SW 1271 (cell line): ENCODE results near the gene MOG.

Experiments
- DNase-seq, 2 experiments: peaks; one replicate each; lab custom pipeline; 2025; lab: John Stamatoyannopoulos, UW

MOG gene

DNA sequence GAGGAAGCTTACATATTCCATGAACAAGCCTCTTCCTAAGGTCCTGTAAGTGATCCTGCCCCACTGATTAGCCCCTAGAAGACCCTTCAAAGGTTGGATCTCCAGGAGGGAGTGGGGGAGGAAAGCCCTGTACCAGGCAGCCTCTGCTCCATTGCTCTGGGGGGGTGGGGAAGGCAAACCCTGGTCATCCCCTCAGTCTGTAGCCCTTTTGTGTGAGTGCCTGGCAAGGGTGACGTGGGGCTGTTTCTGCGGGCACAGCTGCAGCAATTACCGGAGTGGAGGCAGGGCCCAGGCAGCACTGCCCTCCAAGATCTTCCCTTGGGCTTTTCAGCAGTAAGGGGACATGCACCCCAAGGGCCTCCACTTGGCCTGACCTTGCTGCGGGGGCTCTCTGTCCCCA is at the start of gene MOG:
MOG (plus strand) TSS at position 295 of the 400 bp plus-strand sequence. CDS start 118 bp downstream, outside the sequence.
- no peak for DNase-seq

GRCh38 chr6:29608131-29608530 is 48.8 kb upstream of the MOG start:
- no peak for DNase-seq

DNA sequence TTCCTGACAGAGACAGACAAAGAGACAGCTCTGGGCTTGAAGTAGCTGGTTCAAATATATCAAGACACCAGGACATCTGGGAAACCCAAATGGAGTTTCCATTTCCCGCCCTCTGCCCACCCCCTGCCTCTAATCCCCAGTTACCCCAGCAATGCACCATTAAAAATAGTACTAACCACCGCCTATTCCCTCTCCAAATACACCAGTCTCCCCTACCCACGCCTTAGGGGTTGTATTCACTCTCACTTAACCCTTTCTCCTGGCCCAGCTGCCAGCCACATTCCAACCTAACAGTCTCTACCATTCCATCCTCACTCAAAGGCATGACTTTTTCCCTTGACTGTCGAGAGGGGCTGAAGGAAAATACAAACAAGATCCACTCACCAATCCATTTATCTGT is 46.4 kb upstream of the MOG start:
- no peak for DNase-seq

GRCh38 chr6:29611426-29611825 is 45.5 kb upstream of the MOG start:
- DNase-seq: no peak

DNA sequence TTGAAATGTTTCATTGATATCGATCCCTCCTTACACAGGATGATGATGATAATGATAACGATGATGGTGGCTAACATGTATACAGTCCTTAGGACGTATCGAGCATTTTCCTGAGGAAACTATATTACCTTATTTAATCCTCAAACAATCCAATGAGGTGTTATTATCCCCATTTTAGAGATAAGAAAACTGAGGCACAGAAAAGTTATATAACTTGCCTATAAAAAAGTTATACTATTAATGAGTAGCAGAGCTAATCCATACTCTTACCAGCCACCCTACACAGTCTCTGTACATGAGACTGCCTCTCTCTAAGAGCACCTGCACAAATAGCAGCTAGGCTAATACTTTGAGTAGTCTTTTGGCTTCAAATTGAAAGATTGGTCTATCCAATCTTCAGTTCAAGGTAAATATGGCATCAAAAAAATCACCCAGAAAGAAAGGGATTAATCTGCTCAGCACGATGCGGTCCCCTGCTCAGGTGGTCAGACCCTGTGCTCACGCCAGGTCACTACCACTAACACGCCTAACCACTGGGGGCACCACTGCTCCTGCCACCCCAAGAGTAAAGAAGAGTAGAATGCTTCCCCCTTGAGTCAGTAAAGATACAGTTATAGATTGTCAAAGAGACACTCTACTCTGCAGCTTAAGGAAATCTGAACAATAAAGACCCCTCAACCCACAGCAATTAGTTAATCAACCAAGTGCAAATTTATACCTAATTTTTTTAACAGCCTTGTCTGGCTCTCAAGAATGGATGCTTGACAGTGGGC is 38.9 kb upstream of the MOG start:
- no peak for DNase-seq

- DNase-seq: no peak
These were observed 37.2 kb upstream of the MOG start for GRCh38 chr6:29619578-29620160.

DNA sequence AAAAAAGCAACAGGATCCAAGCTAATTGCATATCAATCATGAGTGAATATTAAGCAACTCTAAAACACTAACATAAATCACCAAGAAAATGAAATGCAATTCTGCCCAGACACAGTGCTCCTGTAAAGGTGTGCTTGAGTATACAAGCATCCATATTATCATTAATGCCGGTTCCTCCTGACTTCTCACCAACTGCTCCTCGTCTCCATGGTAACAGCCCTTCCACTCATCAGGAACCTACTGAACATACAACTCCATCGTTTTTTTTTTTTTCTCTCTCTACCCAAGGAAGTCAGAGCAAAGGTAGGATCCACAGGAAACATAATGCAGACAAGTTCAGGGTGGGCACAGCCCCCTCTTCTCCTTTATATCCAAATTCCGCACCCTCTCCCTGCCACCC is 36.3 kb upstream of the MOG start:
- DNase-seq: no peak

DNA sequence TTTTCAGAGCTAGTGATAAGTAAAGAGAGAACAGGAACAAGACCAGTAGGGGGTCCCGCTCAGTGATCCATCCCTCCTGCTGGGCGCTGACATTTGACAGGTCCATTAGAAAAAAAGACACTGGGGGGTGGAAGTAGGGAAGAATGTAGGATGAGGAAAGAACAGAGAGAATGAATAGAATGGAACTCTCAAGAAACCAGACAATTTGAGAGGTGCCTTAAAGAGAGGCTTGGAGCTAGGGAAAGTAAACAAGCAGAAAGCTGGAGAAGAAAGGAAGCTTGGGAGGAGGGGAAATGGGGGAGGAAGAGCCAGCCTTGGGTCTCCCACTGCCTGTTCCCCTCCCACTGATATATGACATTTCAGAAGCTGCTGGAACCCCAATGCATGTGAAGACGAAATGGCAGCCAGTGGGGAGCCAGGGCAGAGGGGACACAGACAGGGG is 32.4 kb upstream of the MOG start:
- no peak for DNase-seq

DNA sequence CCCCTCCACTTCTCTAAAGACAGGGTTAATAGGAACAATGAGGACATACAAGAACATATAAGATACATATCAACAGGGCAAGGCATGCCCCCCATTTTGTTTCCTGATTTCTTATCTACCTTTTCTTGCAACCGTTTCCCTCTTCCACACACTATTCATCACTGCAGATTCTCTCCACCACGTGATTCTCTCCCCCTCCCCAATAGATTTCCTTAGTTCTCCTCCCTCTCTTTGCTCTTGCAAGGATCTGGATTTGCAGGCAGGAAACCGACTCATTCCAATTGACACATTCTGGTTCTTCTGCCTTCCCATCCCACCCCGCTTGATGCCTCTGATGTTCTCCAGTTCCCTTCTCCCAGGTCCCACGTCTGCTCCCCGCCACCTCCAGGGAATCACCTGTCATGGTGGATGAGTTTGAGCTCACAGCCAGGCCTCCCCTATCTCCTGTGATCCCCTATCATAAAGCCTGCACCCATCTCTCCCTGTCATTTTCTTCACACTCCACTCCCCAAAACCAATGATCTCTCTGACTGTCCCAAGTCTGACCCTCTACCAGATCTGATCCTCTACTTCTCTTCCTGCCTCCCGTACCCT is 31.5 kb upstream of the MOG start:
- DNase-seq: no peak

DNA sequence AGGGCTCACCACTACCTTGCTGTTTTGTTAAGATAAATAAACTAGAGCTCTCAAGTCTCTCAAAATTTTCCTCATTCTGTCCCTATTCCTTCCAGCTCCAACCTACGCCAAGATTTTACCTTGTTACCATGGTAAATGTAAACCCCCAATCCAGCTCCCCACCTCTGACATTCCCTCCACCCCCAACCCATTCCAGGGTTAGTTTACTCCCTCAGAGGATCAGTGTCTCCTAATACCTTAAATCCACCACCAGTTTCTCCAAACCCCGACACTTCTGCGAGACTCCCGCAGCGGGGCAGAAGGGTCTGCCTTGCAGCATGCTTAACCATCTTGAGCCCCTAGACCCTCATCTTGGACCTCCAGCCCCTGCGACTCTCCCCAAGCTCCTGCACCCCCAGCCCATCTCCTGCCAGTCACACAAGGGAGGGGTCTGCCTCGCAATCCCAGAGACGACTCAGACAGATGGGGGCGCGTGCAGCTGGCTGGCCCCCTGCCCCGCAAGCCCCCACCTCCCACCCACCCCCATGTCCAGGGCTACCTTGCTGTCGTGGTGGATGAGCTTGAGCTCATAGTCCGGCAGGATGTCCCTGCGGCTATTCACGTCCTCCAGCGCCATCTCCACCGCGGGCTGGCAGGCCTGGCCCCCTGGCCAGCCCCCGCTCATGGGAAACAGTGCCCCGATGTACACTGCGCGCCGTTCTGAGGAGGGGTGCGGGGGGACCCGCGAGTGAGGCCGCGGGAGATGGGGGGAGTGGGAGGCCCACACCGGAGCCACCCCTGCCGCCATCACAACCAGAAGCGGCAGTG is 29.7 kb upstream of the MOG start:
- DNase-seq: no peak

- DNase-seq: peak; percentile 71 to 91
These were observed 29.0 kb upstream of the MOG start for GRCh38 chr6:29627755-29628418.

- peak; percentile 68 to 84 for DNase-seq
These were observed 28.2 kb upstream of the MOG start for GRCh38 chr6:29628419-29629281.

DNA sequence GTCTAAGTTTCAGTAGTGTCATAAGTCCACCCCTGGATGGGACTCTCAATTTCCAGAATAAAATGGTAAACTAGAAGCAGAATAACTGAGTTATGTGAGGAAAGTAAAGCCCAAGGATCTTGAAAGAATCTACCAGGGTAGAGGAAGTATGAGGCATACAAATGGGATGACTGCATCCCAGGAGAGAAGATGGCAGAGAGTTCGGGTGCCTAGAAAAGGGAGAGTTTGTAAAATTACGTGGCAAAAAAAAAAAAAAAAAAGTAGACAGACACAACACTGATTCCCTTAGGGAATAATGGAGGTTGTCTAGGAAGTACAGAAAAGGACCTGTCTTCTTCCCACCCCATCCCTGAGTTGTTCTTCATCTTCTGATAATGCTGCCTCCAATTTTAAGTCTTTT is 27.3 kb upstream of the MOG start:
- DNase-seq: no peak

DNA sequence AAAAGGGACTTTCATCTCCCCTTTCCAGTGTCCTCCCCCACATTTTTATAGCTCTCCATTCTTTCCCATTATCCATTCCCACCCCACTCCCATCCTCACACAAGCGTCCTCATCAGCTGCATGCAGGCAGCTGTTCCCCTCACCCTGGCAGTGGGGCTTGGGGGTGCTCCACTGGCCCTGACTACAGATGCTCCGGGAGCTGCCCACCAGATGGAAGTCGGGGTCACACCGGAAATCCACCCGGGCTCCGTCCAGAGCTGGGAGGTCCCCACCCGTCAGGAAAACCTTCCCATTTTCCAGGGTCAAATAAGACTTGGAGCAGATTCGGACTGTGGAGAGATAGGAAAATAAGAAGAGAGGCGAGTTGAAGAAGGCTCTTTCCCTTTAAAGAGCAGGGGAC is 26.6 kb upstream of the MOG start:
- no peak for DNase-seq

- DNase-seq: no peak
These were observed 25.6 kb upstream of the MOG start for GRCh38 chr6:29631209-29631810.

- peak; percentile 19 to 64 for DNase-seq
These were observed 24.8 kb upstream of the MOG start for GRCh38 chr6:29631860-29632731.

DNA sequence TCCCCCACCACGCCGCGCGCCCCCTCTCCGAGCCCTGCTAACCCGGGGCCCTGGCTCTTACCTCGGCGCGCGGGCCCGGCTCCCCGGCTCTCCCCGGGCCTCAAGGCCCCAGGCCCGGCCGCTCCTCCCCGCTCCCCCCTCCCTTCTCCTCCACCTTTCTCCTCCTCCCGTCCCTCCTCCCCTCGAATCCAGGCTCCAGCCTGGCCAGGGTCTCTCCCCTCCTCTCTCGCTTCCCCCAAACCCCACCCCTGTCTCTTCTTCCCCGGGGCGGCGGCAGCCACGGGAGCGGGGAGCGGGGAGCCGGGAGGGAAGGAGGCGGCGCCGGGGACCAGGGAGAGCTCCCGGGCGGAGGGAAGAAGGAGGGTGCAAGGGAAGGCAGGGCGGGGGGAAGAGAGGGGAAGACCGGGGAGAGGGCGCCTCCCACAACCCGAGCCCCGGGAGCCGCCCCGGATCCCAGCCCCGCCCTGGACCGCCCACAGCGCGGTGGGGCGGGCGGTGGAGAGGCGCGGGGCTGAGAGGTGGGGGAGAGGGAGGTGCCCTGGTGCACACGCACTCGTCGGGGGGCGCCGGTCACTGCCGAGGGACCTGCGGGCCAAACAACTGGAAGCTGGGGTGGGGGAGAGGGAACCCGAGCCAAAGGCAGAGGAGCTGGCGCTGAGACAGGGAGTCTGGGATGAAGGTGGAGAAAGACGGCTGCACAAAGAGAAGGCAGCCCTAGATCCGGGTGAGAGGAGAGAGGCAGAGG is 23.9 kb upstream of the MOG start, which contains the start of gene GABBR1:
GABBR1 (minus strand) TSS at position 395 of the 745 bp plus-strand sequence. CDS start 798 bp downstream, outside the sequence.
- DNase-seq: peak; percentile 33 to 83

DNA sequence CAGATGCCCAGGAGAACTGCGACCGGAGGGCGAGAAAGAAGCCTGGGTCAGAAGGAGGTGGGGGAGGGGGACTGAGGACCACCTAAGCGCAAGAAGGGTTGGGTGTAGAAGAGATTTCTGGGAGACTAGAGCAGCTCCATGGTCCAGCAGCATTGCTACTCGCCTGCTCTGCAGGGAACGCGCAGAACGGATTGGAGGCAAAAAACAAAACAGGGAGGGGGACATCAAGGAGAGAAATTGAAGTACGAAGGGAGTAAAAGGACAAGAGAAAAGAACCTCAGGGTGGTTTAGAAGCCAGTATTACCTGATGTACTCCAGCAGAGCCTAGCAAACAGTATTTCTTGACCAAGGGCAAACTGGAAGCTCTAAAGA is 23.4 kb upstream of the MOG start:
- no peak for DNase-seq

- DNase-seq: no peak
These were observed 19.6 kb upstream of the MOG start for GRCh38 chr6:29637247-29637646.
